SU-DHL-6 (cell line): ENCODE measurements around the gene NUP210.

Experiments
- EZH2phosphoT487 ChIP-seq: fragments of 200-600 bp; sonication (generic), shearing (Covaris generic); conservative IDR thresholded peaks from 2 replicates; pipeline ENCODE4 v1.6.1; 2018; ENCODE audit warnings: mild to moderate bottlenecking, antibody characterized with exemption, low read length, moderate library complexity, mixed read lengths
- TF ChIP-seq, protein P1 (sequence below): fragments of 200-600 bp; sonication (generic); IDR thresholded peaks from one replicate; pipeline ENCODE4 v1.5.1; 2017; ENCODE audit warnings: antibody characterized with exemption, mild to moderate bottlenecking, low read length, moderate library complexity; ENCODE audit not compliant: insufficient read depth, poor library complexity, severe bottlenecking

DNA sequence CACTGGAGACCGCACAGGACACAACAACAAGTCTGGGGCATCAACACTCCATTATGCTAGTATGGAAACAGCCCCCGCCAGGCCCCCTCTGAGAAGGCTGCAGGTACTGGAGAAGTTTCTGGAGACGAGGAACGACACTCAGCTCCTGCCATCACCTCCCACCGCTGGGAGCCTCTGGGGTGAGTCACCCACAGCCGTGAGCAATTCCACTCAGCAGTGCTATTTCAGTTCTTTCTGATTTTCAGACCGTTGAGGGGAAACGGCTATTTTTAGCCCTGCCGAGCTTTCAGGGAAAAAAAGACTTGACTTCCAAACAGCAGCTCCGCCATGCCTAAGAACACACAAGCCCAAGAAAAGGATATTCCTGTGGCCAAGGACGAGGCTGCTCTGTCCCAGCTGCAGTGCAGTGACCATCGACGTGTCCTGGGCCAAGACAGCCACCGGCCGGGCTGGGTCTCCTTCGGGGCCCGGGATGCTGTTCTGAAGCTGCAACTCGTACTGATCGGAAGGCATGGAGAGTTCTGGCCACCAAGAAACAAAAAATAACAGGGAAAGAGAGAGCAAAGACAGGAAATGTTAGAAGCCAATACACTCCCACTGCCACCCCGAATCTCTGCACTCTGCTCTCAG is 40.8 kb downstream of the NUP210 start:
- TF ChIP-seq, protein P1, sequence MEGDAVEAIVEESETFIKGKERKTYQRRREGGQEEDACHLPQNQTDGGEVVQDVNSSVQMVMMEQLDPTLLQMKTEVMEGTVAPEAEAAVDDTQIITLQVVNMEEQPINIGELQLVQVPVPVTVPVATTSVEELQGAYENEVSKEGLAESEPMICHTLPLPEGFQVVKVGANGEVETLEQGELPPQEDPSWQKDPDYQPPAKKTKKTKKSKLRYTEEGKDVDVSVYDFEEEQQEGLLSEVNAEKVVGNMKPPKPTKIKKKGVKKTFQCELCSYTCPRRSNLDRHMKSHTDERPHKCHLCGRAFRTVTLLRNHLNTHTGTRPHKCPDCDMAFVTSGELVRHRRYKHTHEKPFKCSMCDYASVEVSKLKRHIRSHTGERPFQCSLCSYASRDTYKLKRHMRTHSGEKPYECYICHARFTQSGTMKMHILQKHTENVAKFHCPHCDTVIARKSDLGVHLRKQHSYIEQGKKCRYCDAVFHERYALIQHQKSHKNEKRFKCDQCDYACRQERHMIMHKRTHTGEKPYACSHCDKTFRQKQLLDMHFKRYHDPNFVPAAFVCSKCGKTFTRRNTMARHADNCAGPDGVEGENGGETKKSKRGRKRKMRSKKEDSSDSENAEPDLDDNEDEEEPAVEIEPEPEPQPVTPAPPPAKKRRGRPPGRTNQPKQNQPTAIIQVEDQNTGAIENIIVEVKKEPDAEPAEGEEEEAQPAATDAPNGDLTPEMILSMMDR, result no peak
- no peak for TF ChIP-seq EZH2phosphoT487
